AG04449 (cell line): ENCODE results near the gene TMC1.
"Not testable (repeated sequence)": the region's sequence is repeated elsewhere in the genome, so short reads cannot be mapped to it uniquely, and the experiment has no call there.

ENCODE experiments used
- CTCF ChIA-PET: fragments of 350-600 bp; formaldehyde crosslinking; extraction: SDS; loops from one replicate; lab custom pipeline; 2021; ENCODE audit warnings: antibody characterized with exemption; lab: Yijun Ruan, JAX
- POLR2A ChIA-PET: fragments of 400-600, 350-600 bp; formaldehyde crosslinking; extraction: SDS; loops from one replicate; lab custom pipeline; 2020; ENCODE audit warnings: antibody characterized with exemption, inconsistent platforms; lab: Yijun Ruan, JAX
- DNase-seq: peaks from one replicate; pipeline ENCODE4 v3.0.0-alpha.2; 2010; ENCODE audit warnings: low read depth, low spot score
- H3K4me3 ChIP-seq: 2 replicates; pipeline ENCODE4 v1.5.1; 2011; ENCODE audit warnings: low read depth, mild to moderate bottlenecking, control low read depth, low read length
- CTCF ChIP-seq: IDR thresholded peaks from one replicate; pipeline ENCODE4 v1.5.1; 2011; ENCODE audit warnings: mild to moderate bottlenecking, moderate library complexity, low read length, control low read depth, inconsistent platforms; ENCODE audit not compliant: insufficient read depth; ENCODE audit errors: missing control alignments

The TMC1 gene

GRCh38 chr9:72478966-72479365 lies 42.4 kb upstream of the TMC1 start:
- H3K4me3 ChIP-seq = no peak overlapping the region
- CTCF ChIA-PET = interaction anchor here (1.4 kb wide), 1 partner anchor 113 kb away, joined by 6 read pairs; no protein-coding TSS in a partner anchor
- DNase-seq = no peak
- no peak for TF ChIP-seq CTCF
- POLR2A ChIA-PET = interaction anchor here (3.0 kb wide), 1 partner anchor 114 kb away, joined by 16 read pairs; the partner anchor contains the start of gene ZFAND5

- H3K4me3 ChIP-seq, POLR2A ChIA-PET: not testable (repeated sequence)
- CTCF ChIA-PET = interaction anchor here (1.4 kb wide), 1 partner anchor 187 kb away, joined by 3 read pairs; no protein-coding TSS in a partner anchor
These were observed 41.1 kb upstream of the TMC1 start for GRCh38 chr9:72480261-72480660.

DNA sequence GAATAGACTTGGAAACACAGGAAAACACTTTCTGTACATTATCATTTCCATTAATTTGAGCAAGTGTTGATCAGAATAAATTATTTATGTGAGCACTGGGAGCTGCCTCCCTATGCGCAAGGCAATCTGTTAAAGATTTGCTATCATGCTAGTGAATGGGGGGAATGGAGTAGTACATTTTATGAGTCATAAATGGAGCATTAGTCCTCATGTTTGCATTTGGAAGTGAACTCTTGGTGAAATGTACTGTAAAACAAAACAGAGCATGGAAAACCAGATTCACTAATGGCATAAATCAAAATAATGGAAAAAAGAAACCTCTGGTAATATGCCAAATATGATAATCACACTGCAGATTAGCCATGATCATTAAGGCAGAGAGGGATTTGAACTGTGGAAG lies 40.5 kb upstream of the TMC1 start:
- ChIA-PET POLR2A (no interaction called here), CTCF (interaction anchor here (1.2 to 1.7 kb wide), 3 partner anchors 46 to 188 kb away, joined by 3 to 4 read pairs (median 3); no protein-coding TSS in a partner anchor)
- H3K4me3 ChIP-seq = no peak overlapping the region
- TF ChIP-seq CTCF = no peak
- no peak for DNase-seq

More at GRCh38 chr9:72480261-72480660, 41.1 kb upstream of the TMC1 start:
- DNase-seq = not testable (repeated sequence)

GRCh38 chr9:72485821-72486593 lies 35.4 kb upstream of the TMC1 start:
- no peak for DNase-seq
- H3K4me3 ChIP-seq = no peak overlapping the region
- TF ChIP-seq CTCF = no peak
- ChIA-PET POLR2A (no interaction called here), CTCF (interaction anchor here (1.8 kb wide), 1 partner anchor 9 kb away, joined by 7 read pairs; no protein-coding TSS in a partner anchor)

DNA sequence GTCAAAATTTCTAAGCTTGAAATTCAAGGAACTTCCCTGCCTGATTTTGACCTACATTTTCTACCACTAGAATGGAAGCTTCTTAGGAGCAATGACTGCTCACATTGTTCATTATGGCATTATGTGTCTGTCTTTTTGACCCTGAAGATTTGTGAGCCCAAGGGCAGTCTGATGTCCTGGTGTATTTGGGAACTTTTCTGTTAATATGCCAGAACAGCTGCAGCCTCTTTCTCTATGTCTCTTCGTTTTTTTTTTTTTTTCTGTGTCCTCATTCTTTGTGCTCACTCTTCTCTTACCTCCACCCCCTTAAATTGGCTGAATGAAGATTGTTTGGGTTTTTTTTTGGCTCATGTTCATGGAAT lies 34.8 kb upstream of the TMC1 start:
- CTCF ChIA-PET = interaction anchor here (1.8 kb wide), 1 partner anchor 9 kb away, joined by 7 read pairs; no protein-coding TSS in a partner anchor
- TF ChIP-seq CTCF = no peak
- no peak for DNase-seq
- H3K4me3 ChIP-seq = no peak overlapping the region
- POLR2A ChIA-PET = no interaction called here

DNA sequence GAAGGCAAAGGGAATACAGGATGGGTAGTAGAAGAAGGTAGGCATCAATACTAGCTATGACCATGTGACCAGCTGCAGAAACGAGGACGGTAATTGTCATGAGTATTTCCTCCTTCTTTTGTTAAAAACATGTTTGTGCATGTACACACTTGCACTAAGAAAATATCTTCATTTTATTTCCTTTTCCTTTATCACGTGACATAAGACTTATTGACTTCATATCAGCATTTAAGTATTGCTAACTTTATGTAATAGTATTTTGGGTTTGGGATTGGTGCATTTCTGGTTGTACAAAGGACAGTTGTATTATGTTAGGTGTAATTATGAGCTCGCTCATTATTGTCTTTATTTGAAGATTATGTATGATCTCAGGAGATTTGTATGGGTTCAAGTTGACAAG lies 33.7 kb upstream of the TMC1 start:
- CTCF ChIA-PET, DNase-seq, POLR2A ChIA-PET, H3K4me3 ChIP-seq: not testable (repeated sequence)

- H3K4me3 ChIP-seq = no peak overlapping the region
- no peak for DNase-seq
- TF ChIP-seq CTCF = no peak
- ChIA-PET CTCF (no interaction called here), POLR2A (no interaction called here)
These were observed 31.4 kb upstream of the TMC1 start for GRCh38 chr9:72489986-72490385.
